ENCODE data around the gene CNTNAP3B.
"Not testable (repeated sequence)": the region's sequence is repeated elsewhere in the genome, so short reads cannot be mapped to it uniquely, and the experiment has no call there.

CNTNAP3B gene

GRCh38 chr9:42020639-42021038, 108.6 kb downstream of the CNTNAP3B start:
- H3K27ac Mint-ChIP-seq; H3K36me3 Mint-ChIP-seq; H3K9me3 Mint-ChIP-seq (ENCODE audit: low read depth): not testable (repeated sequence)

DNA sequence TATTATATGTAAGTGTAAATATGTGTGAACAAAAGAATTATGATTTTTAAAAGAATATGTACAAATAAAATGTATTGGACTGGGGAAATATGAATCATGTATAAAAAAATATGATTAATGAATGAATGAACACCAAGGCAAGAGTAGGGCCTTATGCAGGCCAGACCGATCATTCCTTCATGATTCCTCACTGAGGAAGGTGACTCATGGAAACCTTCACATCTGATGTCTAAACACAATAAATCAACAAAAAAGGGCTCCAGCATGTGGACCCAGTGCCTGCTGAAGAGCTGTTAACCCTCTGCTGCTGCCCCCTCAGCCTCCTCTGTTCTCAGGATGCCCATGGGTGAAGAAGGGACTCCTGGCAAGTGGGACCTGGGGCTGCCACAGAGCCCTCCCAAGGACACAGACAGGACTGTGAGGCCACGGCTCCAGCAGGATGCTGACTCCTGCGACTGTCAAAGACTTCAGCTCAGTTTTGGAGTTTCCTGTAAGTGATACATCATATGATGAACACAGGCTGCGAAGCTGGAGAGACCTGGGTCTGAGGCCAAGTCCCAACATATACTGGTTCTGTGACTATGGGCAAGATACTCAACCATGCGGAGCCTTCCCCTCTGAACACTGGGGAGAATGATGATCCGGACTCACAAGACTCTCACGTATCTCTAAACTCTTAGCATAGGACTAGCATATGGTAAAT, 110.9 kb downstream of the CNTNAP3B start:
- H3K4me3 Mint-ChIP-seq; H3K27ac Mint-ChIP-seq; H3K27me3 Mint-ChIP-seq; H3K4me1 Mint-ChIP-seq (ENCODE audit: low read depth); H3K36me3 Mint-ChIP-seq; H3K9me3 Mint-ChIP-seq (ENCODE audit: low read depth): not testable (repeated sequence)

More at GRCh38 chr9:42020639-42021038, 108.6 kb downstream of the CNTNAP3B start:
- H3K4me3 Mint-ChIP-seq; H3K27me3 Mint-ChIP-seq; H3K4me1 Mint-ChIP-seq (ENCODE audit: low read depth): not testable (repeated sequence)

DNA sequence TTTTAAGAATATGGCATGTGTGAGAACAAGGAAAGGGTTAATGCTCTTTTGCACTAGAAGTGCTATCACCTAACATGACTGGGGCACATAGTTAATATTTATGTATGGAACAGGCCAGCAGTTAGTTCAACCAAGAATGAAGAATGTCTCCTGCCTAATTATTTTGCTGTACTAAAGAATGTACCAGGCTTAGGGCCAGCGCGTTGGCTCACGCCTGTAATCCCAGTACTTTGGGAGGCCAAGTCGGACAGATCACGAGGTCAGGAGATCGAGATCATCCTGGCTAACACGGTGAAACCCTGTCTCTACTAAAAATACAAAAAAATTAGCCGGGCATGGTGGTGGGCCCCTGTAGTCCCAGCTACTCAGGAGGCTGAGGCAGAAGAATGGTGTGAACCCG, 114.9 kb downstream of the CNTNAP3B start:
- H3K9me3 Mint-ChIP-seq (ENCODE audit: low read depth); H3K27me3 Mint-ChIP-seq; H3K27ac Mint-ChIP-seq; H3K36me3 Mint-ChIP-seq; H3K4me1 Mint-ChIP-seq (ENCODE audit: low read depth); H3K4me3 Mint-ChIP-seq: not testable (repeated sequence)

DNA sequence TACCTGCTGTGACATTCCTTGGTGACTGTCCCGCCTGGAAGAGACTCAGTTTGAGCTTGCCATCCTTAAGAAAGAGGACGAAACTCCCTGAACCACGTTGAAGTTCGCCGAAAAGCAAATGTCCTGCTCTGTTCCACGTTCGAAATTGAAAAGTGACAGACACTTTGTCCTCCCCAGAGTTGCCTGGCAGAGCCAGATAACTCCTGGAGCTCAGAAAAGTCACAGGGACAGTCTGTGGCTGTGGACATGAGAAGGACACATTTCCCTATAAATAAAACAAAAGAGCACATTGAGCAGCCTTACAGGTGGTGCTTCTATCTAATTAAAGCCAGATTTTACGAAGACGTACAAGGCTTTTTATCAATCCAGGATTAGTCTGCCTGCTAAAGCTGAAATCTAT, 137.6 kb downstream of the CNTNAP3B start:
- H3K9me3 Mint-ChIP-seq (ENCODE audit: low read depth); H3K36me3 Mint-ChIP-seq; H3K4me3 Mint-ChIP-seq; H3K4me1 Mint-ChIP-seq (ENCODE audit: low read depth); H3K27me3 Mint-ChIP-seq; H3K27ac Mint-ChIP-seq: not testable (repeated sequence)

- H3K36me3 Mint-ChIP-seq; H3K4me1 Mint-ChIP-seq (ENCODE audit: low read depth); H3K27me3 Mint-ChIP-seq: not testable (repeated sequence)
Observed at GRCh38 chr9:41980271-41980670, 149.0 kb downstream of the CNTNAP3B start.

GRCh38 chr9:41977965-41978600, 151.1 kb downstream of the CNTNAP3B start:
- H3K4me3 Mint-ChIP-seq; H3K4me1 Mint-ChIP-seq (ENCODE audit: low read depth); H3K36me3 Mint-ChIP-seq; H3K27ac Mint-ChIP-seq; H3K27me3 Mint-ChIP-seq; H3K9me3 Mint-ChIP-seq (ENCODE audit: low read depth): not testable (repeated sequence)

More at GRCh38 chr9:41980271-41980670, 149.0 kb downstream of the CNTNAP3B start:
- not testable (repeated sequence) for H3K9me3 Mint-ChIP-seq (ENCODE audit: low read depth); H3K27ac Mint-ChIP-seq; H3K4me3 Mint-ChIP-seq

DNA sequence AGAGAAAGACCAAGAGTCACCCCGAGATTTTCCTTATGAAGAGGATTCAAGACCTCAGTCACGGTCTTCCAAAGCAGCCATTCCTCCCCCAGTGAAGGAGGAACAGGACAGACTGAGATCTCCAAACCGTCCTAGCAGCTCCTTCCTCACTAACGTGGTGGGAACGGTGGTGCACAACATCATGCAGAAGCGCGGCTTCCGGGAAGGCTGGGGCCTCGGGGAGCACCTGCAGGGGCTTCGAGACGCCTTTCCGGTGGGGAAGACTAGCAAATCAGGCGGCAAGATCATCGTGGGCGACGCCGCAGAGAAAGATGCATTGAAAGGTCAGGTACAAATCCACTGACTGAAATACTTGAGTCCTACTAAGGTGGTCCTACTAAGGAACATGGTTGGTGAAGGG, 154.3 kb downstream of the CNTNAP3B start:
- H3K27me3 Mint-ChIP-seq; H3K4me1 Mint-ChIP-seq (ENCODE audit: low read depth); H3K27ac Mint-ChIP-seq; H3K36me3 Mint-ChIP-seq; H3K4me3 Mint-ChIP-seq; H3K9me3 Mint-ChIP-seq (ENCODE audit: low read depth): not testable (repeated sequence)

DNA sequence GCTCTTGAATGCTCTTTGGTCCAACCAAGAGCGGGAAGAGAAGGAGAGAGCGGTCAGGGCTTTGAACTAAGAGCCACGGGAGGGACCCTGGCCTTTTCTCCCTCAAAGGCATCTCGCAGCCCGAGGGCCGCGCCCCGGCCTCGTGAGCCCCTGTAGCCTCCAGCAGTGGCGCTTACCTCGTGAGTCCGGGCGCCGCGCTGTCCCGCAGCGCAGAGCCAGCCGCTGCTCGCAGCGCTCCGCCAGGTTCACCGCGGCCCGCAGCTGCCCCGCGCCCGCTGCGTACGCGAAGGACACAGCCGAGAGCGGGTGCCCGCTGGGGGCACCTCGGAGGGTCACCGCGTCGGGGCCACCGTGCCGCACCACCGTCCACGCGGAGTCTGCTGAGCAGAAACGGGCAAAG, 176.2 kb downstream of the CNTNAP3B start:
- not testable (repeated sequence) for H3K27me3 Mint-ChIP-seq; H3K27ac Mint-ChIP-seq; H3K9me3 Mint-ChIP-seq (ENCODE audit: low read depth); H3K36me3 Mint-ChIP-seq; H3K4me3 Mint-ChIP-seq; H3K4me1 Mint-ChIP-seq (ENCODE audit: low read depth)

- H3K4me3 Mint-ChIP-seq; H3K9me3 Mint-ChIP-seq (ENCODE audit: low read depth); H3K4me1 Mint-ChIP-seq (ENCODE audit: low read depth); H3K27ac Mint-ChIP-seq; H3K36me3 Mint-ChIP-seq; H3K27me3 Mint-ChIP-seq: not testable (repeated sequence)
Observed at GRCh38 chr9:41941738-41942137, 187.5 kb downstream of the CNTNAP3B start.

- H3K4me3 Mint-ChIP-seq, H3K27ac Mint-ChIP-seq: not testable (repeated sequence)
Observed at GRCh38 chr9:41938143-41938542, 191.1 kb downstream of the CNTNAP3B start.

GRCh38 chr9:41935727-41936126, 193.5 kb downstream of the CNTNAP3B start:
- H3K27me3 Mint-ChIP-seq; H3K4me1 Mint-ChIP-seq (ENCODE audit: low read depth); H3K27ac Mint-ChIP-seq; H3K4me3 Mint-ChIP-seq; H3K36me3 Mint-ChIP-seq; H3K9me3 Mint-ChIP-seq (ENCODE audit: low read depth): not testable (repeated sequence)

More at GRCh38 chr9:41938143-41938542, 191.1 kb downstream of the CNTNAP3B start:
- H3K4me1 Mint-ChIP-seq (ENCODE audit: low read depth); H3K9me3 Mint-ChIP-seq (ENCODE audit: low read depth); H3K36me3 Mint-ChIP-seq; H3K27me3 Mint-ChIP-seq: not testable (repeated sequence)

GRCh38 chr9:41929172-41929571, 200.1 kb downstream of the CNTNAP3B start:
- H3K9me3 Mint-ChIP-seq (ENCODE audit: low read depth); H3K4me3 Mint-ChIP-seq; H3K27ac Mint-ChIP-seq: not testable (repeated sequence)

DNA sequence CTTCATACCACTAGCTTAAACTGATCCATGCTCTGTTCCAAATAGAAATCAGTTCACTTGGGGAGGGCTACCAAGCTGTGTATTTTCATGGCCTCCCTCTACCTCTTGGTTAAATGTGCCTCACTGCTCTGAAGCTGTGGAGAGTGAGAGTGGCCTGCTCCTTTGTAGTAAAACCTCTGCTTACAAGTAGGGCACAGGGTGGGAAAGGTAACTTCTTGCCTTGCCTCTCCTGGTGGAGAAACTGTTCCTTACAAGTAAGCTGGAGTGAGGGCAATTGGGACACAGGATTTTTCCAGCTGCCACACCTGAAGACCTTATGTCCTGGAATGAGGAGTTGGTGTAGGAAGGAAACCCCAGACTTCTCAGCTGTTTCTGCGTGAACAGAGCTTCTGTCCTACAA, 211.9 kb downstream of the CNTNAP3B start:
- H3K27me3 Mint-ChIP-seq; H3K4me1 Mint-ChIP-seq (ENCODE audit: low read depth); H3K4me3 Mint-ChIP-seq; H3K27ac Mint-ChIP-seq; H3K9me3 Mint-ChIP-seq (ENCODE audit: low read depth); H3K36me3 Mint-ChIP-seq: not testable (repeated sequence)

More at GRCh38 chr9:41929172-41929571, 200.1 kb downstream of the CNTNAP3B start:
- not testable (repeated sequence) for H3K36me3 Mint-ChIP-seq; H3K4me1 Mint-ChIP-seq (ENCODE audit: low read depth); H3K27me3 Mint-ChIP-seq

GRCh38 chr9:41905488-41905887, 223.7 kb downstream of the CNTNAP3B start:
- not testable (repeated sequence) for H3K27me3 Mint-ChIP-seq; H3K4me3 Mint-ChIP-seq; H3K4me1 Mint-ChIP-seq (ENCODE audit: low read depth); H3K27ac Mint-ChIP-seq; H3K36me3 Mint-ChIP-seq; H3K9me3 Mint-ChIP-seq (ENCODE audit: low read depth)

- not testable (repeated sequence) for H3K27me3 Mint-ChIP-seq; H3K27ac Mint-ChIP-seq; H3K36me3 Mint-ChIP-seq; H3K9me3 Mint-ChIP-seq (ENCODE audit: low read depth); H3K4me3 Mint-ChIP-seq; H3K4me1 Mint-ChIP-seq (ENCODE audit: low read depth)
Observed at GRCh38 chr9:41902762-41903161, 226.5 kb downstream of the CNTNAP3B start.

GRCh38 chr9:41898720-41899343, 230.4 kb downstream of the CNTNAP3B start:
- H3K9me3 Mint-ChIP-seq (ENCODE audit: low read depth); H3K4me1 Mint-ChIP-seq (ENCODE audit: low read depth); H3K4me3 Mint-ChIP-seq; H3K36me3 Mint-ChIP-seq; H3K27me3 Mint-ChIP-seq; H3K27ac Mint-ChIP-seq: not testable (repeated sequence)
